Stimulated activated CD4-positive, alpha-beta T cell treated with anti-CD3 and anti-CD28 coated beads, Interleukin-12 subunit alpha, Interleukin-12 subunit beta, amount 100 ng/mL, for 4 hours (primary cell): ENCODE measurements around the gene ITPR1.

Source experiments
- DNase-seq: peaks from one replicate; pipeline ENCODE4 v3.0.0-alpha.2; 2020

ITPR1 gene

DNA sequence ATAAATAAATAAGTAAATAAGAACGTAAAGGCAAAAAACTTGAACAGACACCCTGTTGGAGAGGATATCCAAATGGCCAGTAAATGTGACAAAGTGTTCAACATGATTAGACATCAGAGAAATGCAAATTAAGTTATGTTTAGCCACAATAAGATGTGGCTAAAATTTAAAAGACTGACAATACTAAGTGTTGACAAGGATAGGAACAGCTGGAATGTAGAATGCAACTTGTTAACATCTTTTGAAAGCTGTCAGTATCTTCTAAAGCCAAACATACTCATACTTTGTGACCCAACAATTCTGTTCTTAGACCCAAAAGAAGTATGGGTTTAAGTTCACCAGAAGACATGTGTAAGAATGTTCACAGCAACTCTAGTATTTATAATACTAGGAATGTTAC, 197.1 kb downstream of the ITPR1 start:
- DNase-seq: no peak

DNA sequence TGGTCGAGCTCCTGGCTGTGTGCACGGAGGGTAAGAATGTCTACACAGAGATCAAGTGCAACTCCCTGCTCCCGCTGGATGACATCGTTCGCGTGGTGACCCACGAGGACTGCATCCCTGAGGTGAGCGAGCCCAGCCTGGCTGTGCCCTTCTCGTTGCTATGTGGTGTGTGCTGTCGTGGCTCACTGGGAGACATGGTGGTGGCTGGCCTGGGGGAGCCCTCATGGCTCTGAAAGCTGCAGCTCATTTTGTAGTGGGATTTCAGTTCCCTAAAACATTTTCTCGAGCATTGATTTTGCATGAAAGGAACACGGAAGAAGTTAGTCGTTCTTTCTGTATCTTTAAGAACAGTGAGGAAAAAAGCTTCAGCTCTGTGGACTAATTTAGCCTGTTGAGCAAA, 200.5 kb downstream of the ITPR1 start:
- DNase-seq: no peak

DNA sequence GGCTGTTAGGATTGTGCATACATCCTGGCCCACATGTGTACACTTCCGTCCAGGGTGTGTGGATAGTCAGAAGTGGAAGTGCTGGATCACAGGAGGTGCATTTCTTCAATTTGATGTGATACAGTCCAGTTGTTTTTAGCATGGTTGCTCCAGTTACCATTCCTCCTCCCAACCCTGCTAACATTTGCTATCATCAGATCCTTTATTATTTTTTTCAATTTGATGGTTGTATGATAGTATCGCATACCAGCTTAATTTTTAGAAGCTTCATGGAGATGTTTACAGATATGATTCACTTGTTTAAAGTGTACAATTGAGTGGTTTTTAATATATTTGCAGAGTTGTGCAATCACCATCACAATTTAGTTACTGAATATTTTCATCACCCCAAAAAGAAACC, 202.7 kb downstream of the ITPR1 start:
- no peak for DNase-seq

DNA sequence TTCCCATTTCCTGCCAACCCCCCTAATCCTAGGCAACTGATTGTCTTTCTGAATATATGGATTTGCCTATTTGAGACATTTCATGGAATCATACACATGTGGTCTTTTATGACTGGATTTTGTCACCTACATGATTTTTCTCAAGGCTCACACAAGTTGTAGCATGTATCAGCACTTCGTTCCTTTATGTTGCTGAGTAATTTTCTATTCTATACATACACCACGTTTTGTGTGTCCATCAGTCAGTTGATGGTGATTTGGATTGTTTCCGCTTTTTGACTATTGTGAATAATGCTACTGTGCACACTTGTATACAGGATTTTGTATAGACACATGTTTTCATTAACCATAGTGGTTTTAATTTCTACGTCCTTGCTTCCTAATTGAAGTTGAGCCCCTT, 203.1 kb downstream of the ITPR1 start:
- no peak for DNase-seq

DNA sequence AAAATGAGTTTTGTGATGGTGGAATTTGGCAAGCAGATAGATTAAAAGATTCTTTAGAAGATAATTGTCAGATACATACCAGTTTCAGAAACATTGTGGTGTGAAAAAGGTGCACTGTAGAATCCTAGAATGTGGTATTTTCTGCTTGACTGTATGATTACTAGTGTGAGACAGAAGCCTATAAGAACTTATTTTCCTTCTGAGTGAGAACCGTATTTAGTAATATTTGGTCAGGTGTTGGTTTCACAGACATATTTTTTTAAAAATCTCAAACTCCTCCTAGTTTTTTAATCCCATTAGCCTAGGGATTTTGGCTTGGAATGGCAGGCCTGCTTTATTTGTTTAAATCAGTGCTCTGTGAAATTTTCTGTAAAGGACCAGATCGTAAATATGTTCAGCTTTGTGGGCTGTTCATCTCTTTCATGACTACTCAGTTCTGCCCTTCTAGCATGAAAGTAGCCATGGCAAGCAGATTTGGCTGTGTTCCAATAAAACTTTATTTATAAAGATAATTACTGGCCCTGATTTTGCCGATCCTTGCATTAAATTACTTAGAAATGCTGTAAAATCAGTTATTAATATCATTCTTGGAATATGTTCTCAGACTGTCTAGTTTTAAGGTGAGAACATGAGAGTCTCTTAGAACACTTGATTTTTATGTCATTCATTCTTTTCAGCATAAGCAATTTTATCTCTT, 205.1 kb downstream of the ITPR1 start:
- no peak for DNase-seq

DNA sequence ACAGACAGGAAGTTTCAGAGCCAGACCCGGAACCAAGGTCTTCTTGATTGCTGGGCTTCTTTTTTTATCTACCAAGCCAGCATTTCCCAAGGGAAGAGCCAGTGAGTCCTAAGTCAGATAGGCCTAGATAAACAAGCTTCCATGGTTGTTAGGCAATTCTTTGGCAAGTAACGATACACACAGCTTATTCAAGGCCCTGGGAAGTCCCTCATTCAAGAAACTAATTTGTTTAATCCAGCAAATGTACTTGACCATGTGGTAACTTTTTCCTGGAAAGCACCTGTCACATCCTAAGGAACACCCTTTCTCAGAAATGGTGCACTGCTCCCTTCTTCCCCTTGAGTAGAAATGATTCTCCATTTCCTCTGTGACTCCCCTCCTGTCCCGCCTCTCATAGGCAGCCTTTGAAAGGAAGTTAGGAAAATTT, 209.9 kb downstream of the ITPR1 start:
- DNase-seq: no peak

DNA sequence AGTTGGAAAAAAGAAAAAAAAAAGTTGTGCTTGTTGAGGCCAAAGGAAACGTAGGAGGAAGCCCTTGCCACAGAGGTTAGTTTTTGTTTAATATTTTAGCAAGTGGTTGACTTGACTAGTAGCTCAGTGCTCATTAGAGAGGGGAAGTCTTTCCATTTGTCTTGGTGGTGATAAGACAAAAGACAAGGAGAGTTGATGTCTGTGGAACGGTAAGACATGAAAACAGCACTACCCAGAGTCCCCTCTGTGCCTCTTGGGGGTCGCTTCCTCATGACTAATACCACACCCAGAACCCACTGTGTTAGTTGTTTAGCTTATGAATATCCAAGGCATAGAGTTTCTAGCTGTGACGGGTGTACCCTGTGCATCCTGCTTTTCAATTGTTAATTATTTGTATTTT, 211.4 kb downstream of the ITPR1 start:
- no peak for DNase-seq

DNA sequence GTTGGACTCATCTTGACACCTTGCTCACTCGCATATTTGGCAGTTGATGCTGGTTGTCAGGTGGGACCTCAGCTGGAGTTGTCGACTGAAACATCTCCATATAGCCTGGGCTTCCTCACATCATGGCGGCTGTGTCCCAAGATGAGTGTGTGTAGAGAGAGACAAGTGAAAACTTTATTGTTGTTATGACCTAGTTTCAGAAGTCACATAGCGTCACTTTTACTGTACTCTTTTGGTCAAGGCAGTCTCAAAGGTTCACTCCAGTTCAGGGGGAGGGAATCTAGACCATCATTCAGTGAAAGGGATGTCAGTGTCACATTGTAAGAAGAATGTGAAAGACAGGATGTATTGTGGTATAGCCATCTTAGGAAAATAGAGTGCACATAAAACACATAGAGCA, 214.2 kb downstream of the ITPR1 start:
- DNase-seq: no peak

DNA sequence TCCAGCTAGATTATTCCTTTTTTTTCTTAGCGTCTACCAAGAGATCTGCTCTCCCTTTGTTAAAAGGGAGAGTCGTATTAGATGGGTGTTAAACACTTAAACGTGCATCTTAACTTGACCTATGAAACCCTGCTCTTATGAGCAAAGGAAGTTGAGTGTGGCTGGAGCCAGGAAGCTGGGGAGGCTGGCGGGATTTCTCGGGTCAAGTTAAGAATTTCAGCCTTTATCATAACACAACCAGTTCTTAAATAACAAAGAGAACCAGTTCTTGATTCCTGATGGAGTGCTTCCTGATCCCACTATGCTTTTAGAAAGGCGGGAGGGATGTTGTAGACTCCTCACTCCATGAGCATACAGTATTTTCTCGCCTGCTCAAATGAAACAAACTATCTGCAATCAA, 215.1 kb downstream of the ITPR1 start:
- DNase-seq: no peak

DNA sequence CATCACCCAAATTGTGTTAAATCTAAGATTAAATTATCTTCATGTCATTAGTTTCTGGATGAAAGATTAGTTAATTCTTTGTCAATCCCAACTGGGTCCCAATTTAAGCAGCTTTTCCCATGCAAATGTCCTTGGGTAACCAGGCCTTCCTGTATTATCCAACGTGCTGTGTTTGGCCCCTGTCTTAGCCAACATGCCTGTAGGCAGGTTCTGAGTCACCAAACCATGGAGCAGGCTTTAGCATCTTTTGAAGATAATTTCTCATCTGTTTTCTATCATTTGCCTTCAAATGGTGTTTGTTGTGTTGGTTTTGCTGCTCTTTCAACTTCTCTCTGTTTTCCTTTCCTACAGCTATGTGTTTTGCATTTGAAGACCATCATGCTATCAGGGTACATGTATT, 216.2 kb downstream of the ITPR1 start:
- no peak for DNase-seq

DNA sequence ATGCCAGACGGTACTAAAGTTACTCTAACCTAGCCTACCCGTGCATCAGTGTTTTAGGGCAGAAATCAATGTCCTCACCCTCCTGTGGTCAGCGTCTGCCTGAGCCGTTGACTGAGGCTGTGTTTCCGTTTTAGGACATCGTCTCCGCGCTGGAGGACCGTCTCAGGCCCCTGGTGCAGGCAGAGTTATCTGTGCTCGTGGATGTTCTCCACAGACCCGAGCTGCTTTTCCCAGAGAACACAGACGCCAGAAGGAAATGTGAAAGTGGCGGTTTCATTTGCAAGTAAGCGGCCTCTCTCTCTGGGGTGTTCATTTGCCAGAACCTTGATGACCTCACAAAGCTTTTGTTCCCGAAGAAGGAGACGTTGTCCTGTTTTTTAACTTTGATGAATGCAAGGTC, 217.0 kb downstream of the ITPR1 start:
- DNase-seq: no peak

DNA sequence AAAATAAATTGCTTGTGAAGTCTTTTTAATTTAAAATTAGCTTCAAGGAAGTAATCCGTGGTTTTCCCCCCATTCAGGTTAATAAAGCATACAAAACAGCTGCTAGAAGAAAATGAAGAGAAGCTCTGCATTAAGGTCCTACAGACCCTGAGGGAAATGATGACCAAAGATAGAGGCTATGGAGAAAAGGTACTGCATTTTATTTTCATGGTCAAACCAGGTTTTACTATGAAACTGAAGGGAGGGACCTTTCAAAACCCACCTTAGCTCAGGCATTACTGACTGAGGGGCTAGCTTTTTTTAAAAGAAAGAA, 218.5 kb downstream of the ITPR1 start:
- DNase-seq: no peak

DNA sequence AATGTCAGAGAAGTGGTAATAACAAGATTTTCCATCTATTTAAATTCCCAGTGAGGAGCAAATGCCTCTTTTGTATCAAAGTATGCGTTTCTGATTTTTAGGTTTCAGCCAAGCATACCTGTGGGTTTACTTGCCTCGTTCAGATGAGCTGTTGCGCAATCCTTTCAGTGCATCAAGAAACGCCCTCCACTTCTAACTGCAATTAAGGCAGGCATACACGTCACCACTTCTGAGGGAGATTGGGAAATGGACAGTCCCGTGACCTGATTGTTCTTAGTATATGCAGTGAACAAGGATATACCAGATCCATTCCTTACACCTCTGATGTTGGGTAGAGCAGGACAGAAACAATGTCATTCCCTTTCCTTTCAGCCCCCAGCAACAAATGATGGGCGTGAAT, 219.0 kb downstream of the ITPR1 start:
- DNase-seq: no peak

DNA sequence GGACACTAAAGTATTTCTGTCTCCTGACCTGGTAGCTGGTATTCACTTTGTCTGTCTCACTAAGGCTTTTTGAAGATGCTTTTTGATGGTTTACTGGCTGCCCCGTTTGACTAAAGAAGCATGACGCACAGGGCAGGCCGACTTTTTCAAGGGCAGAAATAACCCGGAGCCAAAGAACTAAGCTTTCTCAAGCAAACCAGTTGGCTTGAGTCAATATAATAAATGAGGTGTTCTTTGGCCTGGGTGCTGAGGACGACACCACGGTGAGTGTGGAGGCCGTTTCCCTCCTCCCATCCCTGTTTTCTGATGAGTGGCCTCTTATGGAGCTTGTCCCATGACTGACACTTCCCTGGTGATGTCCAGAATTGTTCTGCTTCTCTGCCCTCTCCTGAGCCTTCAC, 220.9 kb downstream of the ITPR1 start:
- DNase-seq: no peak

DNA sequence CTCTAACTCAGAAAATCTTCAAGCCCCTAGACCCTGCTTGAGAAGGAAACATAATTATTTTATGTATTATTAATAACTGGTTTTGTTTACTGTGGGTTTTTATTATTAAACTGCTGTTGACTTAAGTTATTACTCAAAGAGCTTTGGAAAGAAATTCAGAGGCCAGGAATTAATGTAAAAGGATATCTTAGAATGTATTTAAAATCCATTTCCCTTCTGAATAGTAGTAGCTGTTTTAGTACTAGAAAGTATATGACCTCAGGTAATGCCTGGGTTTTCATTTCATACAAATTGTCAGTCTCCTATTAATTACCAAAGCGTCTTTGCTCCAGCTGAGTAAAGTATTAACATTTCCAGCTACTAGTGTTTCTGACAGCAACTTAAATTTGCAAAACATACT, 223.1 kb downstream of the ITPR1 start:
- no peak for DNase-seq

DNA sequence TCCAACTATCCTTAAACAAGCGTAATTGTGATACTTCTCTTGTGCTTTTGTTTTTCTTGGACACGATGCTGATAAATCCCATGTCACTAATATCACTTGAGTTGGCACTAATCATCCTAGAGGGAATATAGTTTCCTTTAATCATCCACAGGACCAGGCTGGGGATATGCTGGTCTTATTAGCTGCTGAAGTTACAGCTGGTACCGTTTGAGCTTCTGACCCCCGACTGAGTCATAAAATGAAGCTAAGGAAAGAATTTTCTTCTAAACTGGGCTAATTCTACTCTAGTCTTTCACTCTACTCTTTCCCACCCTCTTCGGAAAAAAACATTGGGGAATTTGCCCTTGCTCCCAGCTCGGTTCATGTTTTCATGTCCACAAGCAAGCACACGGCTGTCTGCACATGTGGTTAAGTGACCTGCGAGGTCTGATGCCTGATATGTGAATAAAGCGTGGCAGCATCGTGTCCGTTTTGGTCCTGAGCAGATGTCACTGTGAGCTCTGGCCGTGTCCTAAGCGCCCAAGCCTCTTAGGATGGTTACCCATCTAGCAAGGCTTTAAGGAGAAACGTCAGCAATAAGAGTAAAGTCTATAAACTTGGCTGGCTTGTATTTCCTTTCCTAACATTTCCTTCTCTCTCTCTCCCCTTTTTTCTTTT, 223.7 kb downstream of the ITPR1 start:
- no peak for DNase-seq

DNA sequence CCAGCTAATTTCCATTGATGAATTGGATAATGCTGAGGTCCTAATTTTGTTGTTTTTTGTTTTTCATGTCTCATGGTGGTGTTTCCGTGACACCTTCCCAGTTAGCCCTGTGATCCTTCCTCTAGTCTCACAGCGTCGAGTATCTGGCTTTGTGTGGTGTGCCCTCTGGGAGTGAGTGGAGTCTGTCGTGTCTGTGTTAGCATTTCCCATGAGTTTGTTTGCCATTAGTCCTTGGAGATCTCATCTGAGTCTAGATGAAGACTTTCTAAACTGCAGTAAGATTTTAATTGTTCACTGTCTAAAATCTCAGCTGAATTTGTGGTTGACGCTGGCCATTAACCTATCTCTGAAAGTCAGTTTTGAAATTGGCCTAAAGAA, 224.2 kb downstream of the ITPR1 start:
- no peak for DNase-seq

DNA sequence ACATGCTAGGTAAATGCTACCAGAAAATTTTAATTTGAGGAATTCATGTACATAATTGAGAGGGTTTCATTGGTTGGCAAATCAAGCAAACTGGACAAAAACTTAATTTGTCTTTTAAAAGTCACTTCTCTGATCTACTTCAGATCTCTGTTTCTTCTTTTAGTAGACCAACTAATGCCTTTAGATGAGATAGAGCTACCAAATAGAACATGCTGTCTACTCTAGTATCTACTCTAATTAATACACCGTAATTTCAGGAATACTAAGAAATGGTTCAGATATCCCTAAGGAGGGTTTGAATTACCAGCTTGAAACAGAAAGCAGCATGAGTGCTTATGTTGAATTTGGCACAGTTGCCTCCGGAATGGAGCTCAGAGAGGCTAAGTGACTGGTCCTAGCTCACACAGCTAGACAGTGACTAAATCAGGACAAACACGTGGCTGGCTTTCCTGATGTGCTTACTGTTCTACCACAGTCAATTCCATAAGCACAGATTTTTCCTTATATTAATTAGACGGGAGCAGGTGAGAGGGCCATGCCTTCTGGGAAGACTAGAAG, 225.1 kb downstream of the ITPR1 start:
- DNase-seq: no peak

DNA sequence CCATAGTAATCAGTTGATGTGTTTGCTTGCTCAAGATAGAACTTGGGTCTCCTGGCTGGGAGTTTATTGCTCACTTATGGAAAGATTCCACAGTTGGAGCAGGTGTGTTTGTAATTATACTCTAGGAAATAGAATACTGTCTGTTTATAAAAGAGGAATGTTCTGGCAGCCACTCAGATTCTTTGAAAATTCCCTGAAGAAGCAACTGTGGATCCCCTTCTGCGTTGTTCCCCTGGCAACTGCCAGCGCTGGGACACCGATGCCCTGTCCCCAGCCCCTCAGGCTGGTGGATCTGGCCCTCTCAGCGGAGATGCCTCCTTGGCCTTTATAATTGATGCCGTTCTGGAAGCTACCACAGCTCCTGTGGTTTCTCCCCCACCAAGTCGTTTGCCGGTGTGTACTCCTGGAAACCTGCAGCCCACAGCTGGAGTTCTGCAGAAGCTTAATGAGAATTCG, 225.9 kb downstream of the ITPR1 start:
- DNase-seq: no peak

DNA sequence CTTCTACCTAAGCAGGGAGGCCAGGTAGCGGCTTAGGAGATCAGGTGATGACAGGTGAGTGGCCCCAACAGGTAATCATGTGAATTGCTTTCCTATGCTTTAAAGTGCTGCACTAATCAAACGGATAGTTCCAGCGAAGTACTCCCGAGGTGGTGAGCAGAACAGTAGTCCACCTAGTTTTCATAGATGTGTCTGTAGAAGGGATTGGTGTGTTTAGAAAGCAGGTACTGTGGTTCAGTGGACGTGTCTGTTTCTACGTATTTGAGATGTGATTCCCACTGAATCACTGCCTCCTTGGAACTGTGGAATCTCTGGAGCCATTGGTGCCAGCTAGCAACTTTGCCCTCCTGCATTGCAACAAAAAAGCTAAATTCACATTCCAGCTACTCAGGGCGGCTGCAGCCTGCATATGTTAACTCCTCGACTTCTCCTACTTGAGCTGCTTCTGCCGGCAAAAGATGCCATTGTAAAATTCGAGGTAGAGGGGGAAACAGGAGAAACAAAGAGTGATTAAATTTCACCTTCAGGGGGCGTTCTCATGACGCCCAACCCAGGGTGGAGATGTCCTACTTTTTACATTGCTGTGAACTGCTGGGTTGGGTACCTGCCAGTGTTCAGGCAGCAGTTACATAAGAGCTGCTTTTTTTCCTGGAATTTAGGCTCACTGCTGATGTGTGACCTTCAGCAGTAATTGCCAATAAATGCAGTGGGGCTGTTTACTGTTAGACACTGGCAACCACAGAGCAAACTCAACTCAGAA, 227.3 kb downstream of the ITPR1 start:
- no peak for DNase-seq

DNA sequence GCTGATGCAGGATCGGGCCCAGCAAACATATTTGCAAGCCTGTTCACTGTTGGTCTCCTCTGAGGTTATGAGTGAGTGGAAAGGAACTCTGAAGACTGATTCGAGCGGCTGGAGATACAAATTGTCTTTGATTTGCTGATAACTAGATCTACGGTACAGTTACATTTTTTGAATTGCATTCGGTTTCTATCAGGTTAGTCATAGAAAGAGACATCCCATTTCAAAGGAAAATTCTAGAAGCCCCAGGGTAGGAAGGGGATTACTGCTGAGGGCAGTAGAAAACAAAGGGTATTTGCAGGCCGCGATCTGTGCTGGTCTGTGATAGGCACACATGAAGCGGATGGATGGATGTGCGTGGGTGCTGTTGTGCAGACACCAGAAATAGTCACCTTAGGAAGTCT, 228.4 kb downstream of the ITPR1 start:
- no peak for DNase-seq

DNA sequence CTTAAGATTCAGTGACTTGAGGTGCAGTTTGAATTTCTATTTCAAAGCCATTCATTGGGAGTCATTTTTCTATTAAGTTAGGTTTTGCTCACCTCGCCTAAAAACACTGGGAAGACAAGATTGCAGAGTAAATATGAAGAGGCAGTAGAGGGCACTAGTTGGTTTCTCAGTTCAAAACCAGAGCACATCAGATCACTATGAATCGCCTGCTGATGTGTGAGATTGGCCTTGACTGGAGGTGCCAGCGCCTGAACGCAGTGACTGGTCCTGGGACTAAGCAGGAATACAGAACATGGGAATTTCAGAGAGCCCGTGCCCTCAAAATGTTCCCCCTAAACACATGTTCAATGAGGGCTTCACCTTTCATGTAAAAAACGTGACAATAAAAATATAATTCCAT, 229.0 kb downstream of the ITPR1 start:
- no peak for DNase-seq

DNA sequence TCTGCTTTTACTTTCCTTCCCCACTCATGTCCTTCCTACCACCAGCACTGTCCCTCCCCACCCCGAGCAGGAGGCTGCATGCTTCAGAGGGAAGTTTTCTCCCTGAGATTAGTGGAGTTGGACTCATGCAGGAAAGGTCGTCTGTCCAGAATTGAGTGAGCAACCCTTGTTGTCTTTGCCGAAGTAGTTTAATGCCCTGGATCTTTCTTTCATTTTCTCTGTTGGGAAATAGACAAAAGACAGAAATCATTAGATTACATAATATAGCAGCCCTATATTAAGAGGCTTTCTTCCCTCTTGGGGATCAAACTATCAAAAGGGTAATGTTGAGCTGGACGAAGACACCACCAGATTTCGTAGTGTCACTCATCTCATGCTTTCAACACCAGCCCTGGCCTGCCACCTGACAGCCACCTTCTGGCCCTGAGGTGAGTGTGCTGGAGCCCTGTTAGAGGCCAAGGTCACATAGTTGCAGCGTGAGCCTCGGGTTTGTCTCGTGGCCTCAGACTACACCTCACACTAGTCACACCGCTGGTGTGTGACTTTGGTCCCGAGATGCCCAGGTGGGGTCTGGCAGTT, 231.0 kb downstream of the ITPR1 start:
- DNase-seq: no peak

DNA sequence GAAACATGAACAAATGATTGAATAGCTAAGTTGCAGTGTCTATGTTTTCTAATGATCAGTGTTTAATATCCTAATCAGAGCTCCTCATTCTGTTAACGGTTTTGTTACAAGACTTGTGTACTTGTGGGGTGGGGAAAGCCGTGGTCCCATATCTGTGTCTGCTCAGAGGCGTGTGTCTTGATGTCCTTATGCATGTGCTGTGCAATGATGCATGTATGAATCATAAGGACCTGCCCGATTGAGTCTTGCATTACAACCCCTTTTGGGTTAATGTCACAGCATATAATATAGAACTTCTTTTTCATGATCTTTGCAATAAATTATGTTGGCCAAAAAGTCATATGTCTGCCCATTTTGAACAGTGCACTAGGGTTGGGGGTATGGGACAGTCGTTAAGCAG, 233.4 kb downstream of the ITPR1 start:
- no peak for DNase-seq
